ENCODE measurements around the gene KIAA1217. TPM values are rescaled to one million over a fixed set of nuclear protein-coding genes. Genes with fewer than 3 reads are reported as not detected.

Gene KIAA1217
- polyA plus RNA-seq, 3 donors = not detected

DNA sequence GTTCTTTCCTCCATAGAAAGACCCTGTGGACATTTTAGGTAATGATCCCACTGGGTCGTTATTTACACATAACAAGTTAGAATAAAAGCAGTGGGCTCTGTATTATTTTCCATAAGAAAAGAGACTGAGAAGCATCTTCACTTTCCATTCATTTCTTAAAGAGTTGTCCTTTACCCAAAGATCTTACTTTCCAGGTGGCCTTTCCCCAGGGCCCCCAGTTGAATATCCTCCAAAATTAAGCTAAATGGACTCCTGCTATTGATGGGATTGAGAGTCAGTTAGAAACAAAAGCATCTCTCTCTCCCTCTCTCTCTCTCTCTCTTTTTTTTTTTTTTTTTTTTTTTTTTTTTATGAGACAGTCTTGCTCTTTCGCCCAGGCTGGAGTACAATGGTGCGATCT, 224.8 kb downstream of the KIAA1217 start:
- Mint-ChIP-seq H3K4me1 (no peaks in the 10 kb centered on the region), H3K4me3 (no peak overlapping the region), H3K9me3 (peaks cover 0 to 12% (median 3%) of the 10 kb centered on the region in 7 donors), H3K27ac (no peak overlapping the region), H3K36me3 (no peaks in the 10 kb centered on the region), H3K27me3 (ENCODE audit: low read depth in 3 of 3) (peaks cover 0 to 1% (median 0%) of the 10 kb centered on the region in 3 donors)
- TF ChIP-seq, protein P1, sequence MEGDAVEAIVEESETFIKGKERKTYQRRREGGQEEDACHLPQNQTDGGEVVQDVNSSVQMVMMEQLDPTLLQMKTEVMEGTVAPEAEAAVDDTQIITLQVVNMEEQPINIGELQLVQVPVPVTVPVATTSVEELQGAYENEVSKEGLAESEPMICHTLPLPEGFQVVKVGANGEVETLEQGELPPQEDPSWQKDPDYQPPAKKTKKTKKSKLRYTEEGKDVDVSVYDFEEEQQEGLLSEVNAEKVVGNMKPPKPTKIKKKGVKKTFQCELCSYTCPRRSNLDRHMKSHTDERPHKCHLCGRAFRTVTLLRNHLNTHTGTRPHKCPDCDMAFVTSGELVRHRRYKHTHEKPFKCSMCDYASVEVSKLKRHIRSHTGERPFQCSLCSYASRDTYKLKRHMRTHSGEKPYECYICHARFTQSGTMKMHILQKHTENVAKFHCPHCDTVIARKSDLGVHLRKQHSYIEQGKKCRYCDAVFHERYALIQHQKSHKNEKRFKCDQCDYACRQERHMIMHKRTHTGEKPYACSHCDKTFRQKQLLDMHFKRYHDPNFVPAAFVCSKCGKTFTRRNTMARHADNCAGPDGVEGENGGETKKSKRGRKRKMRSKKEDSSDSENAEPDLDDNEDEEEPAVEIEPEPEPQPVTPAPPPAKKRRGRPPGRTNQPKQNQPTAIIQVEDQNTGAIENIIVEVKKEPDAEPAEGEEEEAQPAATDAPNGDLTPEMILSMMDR (IDR thresholded peaks at IDR 0.05) = no peak
- H3K4me1 ChIP-seq (ENCODE audit: control insufficient read depth in 1 of 2, insufficient read depth in 2 of 2, low read length in 2 of 2) = no peaks in the 10 kb centered on the region
- 100% methylated on average over 1 of the region's 3 CpGs for WGBS (ENCODE audit: insufficient coverage)
- no peaks in the 10 kb centered on the region for H3K27me3 ChIP-seq (ENCODE audit: control insufficient read depth in 2 of 2, insufficient read depth in 2 of 2, low read length in 2 of 2)
- H3K4me2 ChIP-seq (replicated peaks; ENCODE audit: extremely low read depth, low read length, poor library complexity, severe bottlenecking) = no peak overlapping the region
- no peaks in the 10 kb centered on the region for H3K9me3 ChIP-seq (replicated peaks in 1 of 2; ENCODE audit: control insufficient read depth in 1 of 2, insufficient read depth in 1 of 2, low read length in 2 of 2)
- H3K36me3 ChIP-seq (replicated peaks in 1 of 2; ENCODE audit: control insufficient read depth in 1 of 2, insufficient read depth in 2 of 2, low read length in 2 of 2) = no peaks in the 10 kb centered on the region
- no peaks in the 10 kb centered on the region for H4K20me1 ChIP-seq (ENCODE audit: insufficient read depth, low read length)
- no peak overlapping the region for H3K9ac ChIP-seq (ENCODE audit: insufficient read depth, low read length, poor library complexity, severe bottlenecking)
- no peak for DNase-seq
- H3K4me3 ChIP-seq (replicated peaks in 1 of 3; ENCODE audit: low read depth in 2 of 3, low read length in 3 of 3) = no peak overlapping the region
- intact Hi-C loops (cut with micrococcal nuclease) = no loop called here
- no peak overlapping the region for H3K27ac ChIP-seq (ENCODE audit: low read depth in 1 of 2, low read length in 2 of 2)
- no peak overlapping the region for H2AFZ ChIP-seq (ENCODE audit: insufficient read depth, low read depth, low read length, poor library complexity, severe bottlenecking)
- H3K79me2 ChIP-seq (ENCODE audit: insufficient read depth, low read length) = no peaks in the 10 kb centered on the region

GRCh38 chr10:24434961-24435360, 226.0 kb downstream of the KIAA1217 start:
- Histone ChIP-seq H3K36me3 (replicated peaks in 1 of 2; ENCODE audit: control insufficient read depth in 1 of 2, insufficient read depth in 2 of 2, low read length in 2 of 2) (no peaks in the 10 kb centered on the region), H2AFZ (ENCODE audit: insufficient read depth, low read depth, low read length, poor library complexity, severe bottlenecking) (no peak overlapping the region), H3K27me3 (ENCODE audit: control insufficient read depth in 2 of 2, insufficient read depth in 2 of 2, low read length in 2 of 2) (no peaks in the 10 kb centered on the region), H3K79me2 (ENCODE audit: insufficient read depth, low read length) (no peaks in the 10 kb centered on the region), H4K20me1 (ENCODE audit: insufficient read depth, low read length) (no peaks in the 10 kb centered on the region), H3K27ac (ENCODE audit: low read depth in 1 of 2, low read length in 2 of 2) (no peak overlapping the region), H3K4me2 (replicated peaks; ENCODE audit: extremely low read depth, low read length, poor library complexity, severe bottlenecking) (no peak overlapping the region), H3K4me3 (replicated peaks in 1 of 3; ENCODE audit: low read depth in 2 of 3, low read length in 3 of 3) (no peak overlapping the region), H3K4me1 (ENCODE audit: control insufficient read depth in 1 of 2, insufficient read depth in 2 of 2, low read length in 2 of 2) (no peaks in the 10 kb centered on the region), H3K9me3 (replicated peaks in 1 of 2; ENCODE audit: control insufficient read depth in 1 of 2, insufficient read depth in 1 of 2, low read length in 2 of 2) (no peaks in the 10 kb centered on the region), H3K9ac (ENCODE audit: insufficient read depth, low read length, poor library complexity, severe bottlenecking) (no peak overlapping the region)
- Mint-ChIP-seq H3K27me3 (ENCODE audit: low read depth in 3 of 3) (peaks cover 0 to 1% (median 0%) of the 10 kb centered on the region in 3 donors), H3K4me1 (no peaks in the 10 kb centered on the region), H3K36me3 (no peaks in the 10 kb centered on the region), H3K9me3 (peaks cover 0 to 12% (median 4%) of the 10 kb centered on the region in 7 donors), H3K27ac (no peak overlapping the region), H3K4me3 (no peak overlapping the region)
- intact Hi-C loops (cut with micrococcal nuclease) = no loop called here
- TF ChIP-seq, protein P1 (IDR thresholded peaks at IDR 0.05) = no peak
- no peak for DNase-seq
- WGBS (ENCODE audit: insufficient coverage) = no CpG with 5 or more reads among the region's 1 CpG
